ENCODE data around the gene DDX56. TPM values are rescaled to one million over a fixed set of nuclear protein-coding genes. Genes with fewer than 3 reads are reported as not detected.

Gene DDX56
- total and polyA plus RNA-seq, 2 of the 4 experiments (the other 2 are of a cell fraction) = 59.4 to 67.7 TPM

DNA sequence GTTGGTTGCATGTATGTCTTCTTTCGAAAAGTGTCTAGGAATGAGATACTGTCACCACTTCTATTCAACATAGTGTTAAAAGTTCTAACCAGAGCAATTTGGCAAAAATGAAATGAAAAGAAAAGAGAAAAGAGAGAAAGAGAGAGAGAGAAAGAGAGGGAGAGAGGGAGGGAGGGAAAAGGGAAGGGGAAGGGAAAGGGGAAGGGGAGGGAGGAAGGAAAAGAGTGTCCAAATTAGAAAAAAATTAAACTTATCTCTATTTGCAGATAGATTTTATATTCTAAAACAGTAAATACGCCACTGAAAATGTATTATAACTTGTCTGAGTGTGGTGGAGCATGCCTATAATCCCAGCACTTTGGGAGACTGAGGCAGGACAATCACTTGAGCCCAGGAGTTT, 16.2 kb downstream of the DDX56 start:
- no peak overlapping the region for H3K18ac ChIP-seq (ENCODE audit: low read depth, low read length)
- peaks cover 6% of the 10 kb centered on the region; the same call in 1 of the 2 replicates for H3K9me1 ChIP-seq (ENCODE audit: insufficient read depth, low read length)
- no peak overlapping the region for H3K9ac ChIP-seq (ENCODE audit: low read depth, low read length)
- peaks cover 2% of the 10 kb centered on the region; the same call in 1 of the 2 replicates for H3K4me1 ChIP-seq (ENCODE audit: control insufficient read depth, insufficient read depth, low read length)
- H2BK15ac ChIP-seq (ENCODE audit: low read depth, low read length) = no peak overlapping the region
- no peak overlapping the region for H2BK5ac ChIP-seq (ENCODE audit: low read depth, low read length, poor library complexity, severe bottlenecking)
- H2AK5ac ChIP-seq (ENCODE audit: low read depth, low read length) = no peak overlapping the region
- no peak overlapping the region for H3K27ac ChIP-seq (ENCODE audit: insufficient read depth, low read length)
- H3K79me1 ChIP-seq (ENCODE audit: low read depth in 1 of 2, low read length in 2 of 2) = no peaks in the 10 kb centered on the region
- CTCF ChIA-PET = no interaction called here
- H2AFZ ChIP-seq (replicated peaks; ENCODE audit: low read length, poor library complexity) = no peak overlapping the region
- no peaks in the 10 kb centered on the region for H3K36me3 ChIP-seq (ENCODE audit: control insufficient read depth, insufficient read depth, low read length)
- dilution Hi-C loops (cut with HindIII; ENCODE audit: low sequenced_read_pairs, unreplicated experiment) (no loop called here), intact Hi-C loops (cut with micrococcal nuclease) (loop anchor here (2.0 kb wide), 1 partner anchor 317 kb away; no protein-coding TSS in a partner anchor), in situ Hi-C loops (cut with MboI; ENCODE audit: low sequenced_read_pairs) (loop anchor here (5.0 kb wide), 1 partner anchor 70 kb away; no protein-coding TSS in a partner anchor)
- no peak overlapping the region for H3K14ac ChIP-seq (replicated peaks; ENCODE audit: low read depth, low read length)
- no peak overlapping the region for H2BK120ac ChIP-seq (ENCODE audit: low read depth, low read length)
- ATAC-seq (ENCODE audit: low read depth) = no peak
- WGBS, 2 experiments (ENCODE audit: extremely low coverage in 2 of 2, insufficient read length in 1 of 2) = no CpG with 5 or more reads among the region's 2 CpGs
- H3K4me3 ChIP-seq (ENCODE audit: insufficient read depth, low read depth, low read length) = no peak overlapping the region
- peaks cover 7% of the 10 kb centered on the region for H3K27me3 ChIP-seq (ENCODE audit: control insufficient read depth, insufficient read depth, low read length)
- no peak overlapping the region for H3K56ac ChIP-seq (ENCODE audit: extremely low read depth, insufficient read depth, low read length)
- H2BK20ac ChIP-seq (ENCODE audit: low read depth, low read length) = no peak overlapping the region
- no peak overlapping the region for H4K91ac ChIP-seq (ENCODE audit: insufficient read depth, low read depth, low read length)
- no peak overlapping the region for H3K4ac ChIP-seq (ENCODE audit: low read depth, low read length)
- no peak overlapping the region for H2AK9ac ChIP-seq (replicated peaks; ENCODE audit: low read depth, low read length, poor library complexity)
- no peak overlapping the region for H4K5ac ChIP-seq (ENCODE audit: low read depth, low read length)
- POLR2A ChIA-PET (ENCODE audit: unreplicated experiment) = no interaction called here
- DNase-seq = no peak
- BruUV-seq (replicated peaks) = no TSS peak
- no peaks in the 10 kb centered on the region; the same call in 1 of the 2 replicates for H4K20me1 ChIP-seq (ENCODE audit: insufficient read depth, low read length)
- no peak overlapping the region for H3K23ac ChIP-seq (ENCODE audit: low read depth, low read length)
- no peak overlapping the region for H4K8ac ChIP-seq (ENCODE audit: low read depth in 2 of 2, low read length in 2 of 2)
- H3K9me3 ChIP-seq (ENCODE audit: control insufficient read depth, insufficient read depth, low read length) = no peaks in the 10 kb centered on the region
- TF ChIP-seq FOS (IDR thresholded peaks at IDR 0.05; ENCODE audit: low read depth, low read length) = no peak
- TF ChIP-seq MAFK (IDR thresholded peaks at IDR 0.05; ENCODE audit: low read depth, low read length) = no peak
- no peak for TF ChIP-seq RFX5 (IDR thresholded peaks at IDR 0.05; ENCODE audit: low read depth, low read length)
- no peak for TF ChIP-seq CEBPB (IDR thresholded peaks at IDR 0.05; ENCODE audit: low read depth, low read length)
- TF ChIP-seq, protein P1, sequence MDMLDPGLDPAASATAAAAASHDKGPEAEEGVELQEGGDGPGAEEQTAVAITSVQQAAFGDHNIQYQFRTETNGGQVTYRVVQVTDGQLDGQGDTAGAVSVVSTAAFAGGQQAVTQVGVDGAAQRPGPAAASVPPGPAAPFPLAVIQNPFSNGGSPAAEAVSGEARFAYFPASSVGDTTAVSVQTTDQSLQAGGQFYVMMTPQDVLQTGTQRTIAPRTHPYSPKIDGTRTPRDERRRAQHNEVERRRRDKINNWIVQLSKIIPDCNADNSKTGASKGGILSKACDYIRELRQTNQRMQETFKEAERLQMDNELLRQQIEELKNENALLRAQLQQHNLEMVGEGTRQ (IDR thresholded peaks at IDR 0.05; ENCODE audit: low read depth, low read length) = no peak
- TF ChIP-seq BHLHE40 (IDR thresholded peaks at IDR 0.05; ENCODE audit: low read depth, low read length) = no peak
- no peak for TF ChIP-seq MXI1 (IDR thresholded peaks at IDR 0.05; ENCODE audit: borderline replicate concordance, low read depth, low read length)
- H3K4me2 ChIP-seq (ENCODE audit: low read depth, low read length) = no peak overlapping the region
